K562 (cell line): Measurements from ENCODE around the gene KCNJ14.

ENCODE experiments used
- ATF1 ChIP-seq, 2 experiments: fragments of 450-650 bp in 1 of 2; IDR thresholded peaks; 2 replicates each; pipeline ENCODE4 v1.6.1; 2016; ENCODE audit warnings: missing compliant biosample characterization in 1 of 2, missing genetic modification characterization in 1 of 2
- BRCA1 ChIP-seq, 2 experiments: fragments of 450-650 bp in 1 of 2; sonication (generic) in 1 of 2; formaldehyde crosslinking in 1 of 2; IDR thresholded peaks; 2 replicates each; pipeline versions ENCODE4 v1.5.0 to v1.6.1; 2017 to 2020; ENCODE audit warnings: mild to moderate bottlenecking in 1 of 2, missing genetic modification reagents in 1 of 2
- CEBPB ChIP-seq: fragments of 450-650 bp; IDR thresholded peaks from 2 replicates; pipeline ENCODE4 v1.6.1; 2016; ENCODE audit warnings: missing genetic modification characterization, missing compliant biosample characterization
- CTCF ChIP-seq, 3 experiments: IDR thresholded peaks in 2 of 3; conservative IDR thresholded peaks in 1 of 3; 2 replicates each; pipeline ENCODE4 v1.5.1; 2011 to 2012; ENCODE audit warnings: low read length in 3 of 3, mild to moderate bottlenecking in 3 of 3, control low read depth in 2 of 3, improper control_type of control experiment in 1 of 3, inconsistent platforms in 1 of 3, low read depth in 1 of 3, mixed read lengths in 1 of 3, moderate library complexity in 1 of 3; ENCODE audit not compliant: insufficient read depth in 2 of 3
- KDM1A ChIP-seq, 2 experiments: fragments of 450-650 bp; IDR thresholded peaks; 2 replicates each; pipeline ENCODE4 v1.6.1; 2016; ENCODE audit warnings: mild to moderate bottlenecking in 2 of 2
- KLF13 ChIP-seq: fragments of 450-650 bp; IDR thresholded peaks from 2 replicates; pipeline ENCODE4 v1.6.1; 2016; ENCODE audit warnings: missing genetic modification characterization, low read depth, mild to moderate bottlenecking, missing compliant biosample characterization, moderate library complexity, borderline replicate concordance
- MBD2 ChIP-seq: sonication (generic); IDR thresholded peaks from 2 replicates; pipeline ENCODE4 v1.6.1; 2016; ENCODE audit warnings: low read depth, borderline replicate concordance
- MYBL2 ChIP-seq, 2 experiments: fragments of 450-650 bp in 1 of 2; sonication (generic) in 1 of 2; formaldehyde crosslinking in 1 of 2; IDR thresholded peaks; 2 replicates each; pipeline versions ENCODE4 v1.6.1 to v1.8.1; 2017 to 2022; ENCODE audit warnings: borderline replicate concordance in 1 of 2, inconsistent platforms in 1 of 2, low read depth in 1 of 2, mild to moderate bottlenecking in 1 of 2, missing genetic modification reagents in 1 of 2, moderate library complexity in 1 of 2
- SRF ChIP-seq, 2 experiments: fragments of 250-450, 450-650 bp in 1 of 2; sonication (Bioruptor Pico) in 1 of 2; sonication (generic) in 1 of 2; formaldehyde crosslinking; IDR thresholded peaks; 2 replicates each; pipeline versions ENCODE4 v1.5.0 to v1.5.1; 2020 to 2022; ENCODE audit warnings: mild to moderate bottlenecking in 1 of 2, missing genetic modification reagents in 1 of 2
- ZNF12 ChIP-seq: sonication (generic); formaldehyde crosslinking; IDR thresholded peaks from 2 replicates; pipeline ENCODE4 v1.4.0; 2020; ENCODE audit warnings: mild to moderate bottlenecking, missing genetic modification reagents
- ZNF133 ChIP-seq: fragments of 250-450 bp; sonication (Bioruptor Pico); IDR thresholded peaks from 2 replicates; pipeline ENCODE4 v1.4.0; 2020; ENCODE audit warnings: mild to moderate bottlenecking
- ZSCAN32 ChIP-seq: fragments of 450-650 bp; formaldehyde crosslinking; IDR thresholded peaks from 2 replicates; pipeline ENCODE4 v1.4.0; 2020; ENCODE audit warnings: mild to moderate bottlenecking, moderate library complexity

- TF ChIP-seq MYBL2 (IDR thresholded peaks at IDR 0.05; ENCODE audit: low read depth) (no peak), MYBL2 (CRISPR knock-in tag; IDR thresholded peaks at IDR 0.05; ENCODE audit: borderline replicate concordance) (no peak), MBD2 (no peak), CTCF (IDR thresholded peaks at IDR 0.05 in 2 of 3, conservative IDR thresholded peaks at IDR 0.05 in 1 of 3; ENCODE audit: insufficient read depth in 2 of 3, low read depth in 1 of 3, low read length in 3 of 3) (no peak), ZSCAN32 (CRISPR knock-in tag) (no peak), KDM1A (IDR thresholded peaks at IDR 0.05) (no peak), BRCA1 (IDR thresholded peaks at IDR 0.05) (no peak), BRCA1 (CRISPR knock-in tag; IDR thresholded peaks at IDR 0.05) (no peak), ZNF12 (CRISPR knock-in tag) (no peak), ATF1 (CRISPR knock-in tag; IDR thresholded peaks at IDR 0.05) (no peak), ATF1 (tag; IDR thresholded peaks at IDR 0.05) (no peak), CEBPB (tag) (no peak), KLF13 (tag) (no peak), ZNF133 (no peak), SRF (CRISPR knock-in tag; IDR thresholded peaks at IDR 0.05) (no peak)
These were observed 33.8 kb upstream of the KCNJ14 start for GRCh38 chr19:48421548-48421947.
